KG1 (cell line): ENCODE data around the gene BICD1.
"Not testable (repeated sequence)": the region's sequence is repeated elsewhere in the genome, so short reads cannot be mapped to it uniquely, and the experiment has no call there.

Experiments used
- DNase-seq: peaks from one replicate; lab custom pipeline; 2025; lab: John Stamatoyannopoulos, UW

The BICD1 gene

DNA sequence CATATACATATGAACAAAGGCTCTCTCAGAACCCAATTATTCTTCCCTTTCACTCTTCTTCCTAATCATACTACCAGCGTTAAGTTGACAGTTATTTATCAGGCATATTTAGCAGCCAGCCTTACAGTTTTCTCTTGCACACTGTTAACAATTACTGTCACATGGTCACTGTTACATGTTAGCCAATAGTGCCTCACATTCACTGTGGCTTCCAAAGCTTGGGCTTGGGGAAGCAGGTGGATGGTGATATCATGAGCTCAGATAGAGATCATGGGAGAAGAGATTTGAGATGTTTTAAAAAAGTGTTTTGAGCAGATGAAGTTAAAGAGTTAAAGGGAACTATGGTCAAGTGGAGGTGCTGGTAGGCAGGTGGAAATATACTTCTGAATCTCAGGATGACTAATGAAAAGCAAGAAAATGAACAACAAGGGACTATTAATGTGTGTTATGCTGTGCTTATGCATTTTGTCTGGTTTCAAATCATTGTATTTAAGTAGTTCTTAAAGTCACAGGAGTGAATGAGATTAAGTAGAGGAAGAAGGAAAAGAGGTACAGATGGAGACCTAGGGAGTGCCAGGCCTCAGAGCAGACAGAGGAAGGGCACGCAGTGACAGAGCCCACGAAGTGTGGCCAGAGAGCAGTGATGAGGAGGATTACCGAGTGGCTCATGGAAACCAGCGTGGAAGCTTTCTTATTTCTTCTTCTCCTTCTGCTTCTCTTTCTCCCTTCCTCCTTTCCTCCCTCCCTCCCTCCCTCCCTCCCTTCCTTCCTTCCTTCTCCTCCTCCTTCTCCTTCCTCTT is 39.6 kb downstream of the BICD1 start:
- no peak for DNase-seq

DNA sequence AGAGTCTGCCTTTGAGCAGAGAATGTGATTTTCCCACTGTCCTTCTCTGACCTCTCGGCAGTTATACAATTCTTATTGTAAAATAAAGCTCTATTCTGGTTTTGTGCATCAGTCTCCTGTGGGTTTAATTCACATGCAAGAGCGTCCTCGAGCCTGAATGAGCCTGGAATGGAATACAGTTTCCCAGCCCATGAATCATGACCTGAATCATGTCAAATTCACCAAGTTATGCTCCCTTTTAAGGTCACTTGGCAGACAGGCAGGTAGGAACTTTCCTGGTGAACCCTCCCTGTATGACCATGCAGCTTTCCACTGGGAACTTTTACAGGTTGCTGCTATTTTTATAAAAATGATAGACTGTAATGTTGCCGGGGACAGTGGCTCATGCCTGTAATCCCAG is 41.7 kb downstream of the BICD1 start:
- no peak for DNase-seq

DNA sequence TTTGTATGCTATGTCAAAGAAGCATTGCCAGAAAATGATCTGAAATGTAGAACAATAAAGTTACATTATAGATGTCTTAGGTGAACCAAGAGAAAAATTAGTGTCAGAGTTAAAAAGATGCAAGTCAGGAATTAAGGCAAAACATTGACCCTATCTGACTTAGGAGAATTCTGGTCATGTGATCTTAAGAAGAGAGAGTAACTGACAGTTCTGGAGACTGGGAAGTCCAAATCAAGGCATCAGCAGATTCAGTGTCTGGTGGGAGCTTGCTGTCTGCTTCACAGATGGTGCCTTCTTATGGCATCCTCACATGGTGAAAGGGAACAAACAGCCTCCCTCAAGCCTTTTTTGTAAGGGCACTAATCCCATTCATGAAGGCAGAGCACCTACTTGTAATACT is 42.8 kb downstream of the BICD1 start:
- no peak for DNase-seq

DNA sequence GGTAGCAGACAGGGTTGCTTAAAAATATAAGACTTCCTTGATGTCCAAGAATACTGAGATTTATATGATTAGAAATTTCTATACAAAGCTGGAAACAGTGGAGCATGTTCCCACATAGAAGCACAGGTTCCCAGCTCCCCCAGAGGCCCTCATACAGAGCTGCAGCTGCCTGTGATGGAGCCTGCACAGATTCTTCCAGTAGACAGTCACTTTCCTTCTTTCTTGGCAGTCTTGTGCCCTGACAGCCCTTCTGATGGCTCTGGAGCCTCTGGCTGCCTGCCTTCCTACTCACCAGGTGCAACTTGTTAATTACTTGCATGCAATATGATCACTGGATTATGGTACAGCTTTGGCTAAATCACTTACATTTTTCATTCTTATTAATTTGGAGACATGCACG is 44.4 kb downstream of the BICD1 start:
- DNase-seq: no peak

DNA sequence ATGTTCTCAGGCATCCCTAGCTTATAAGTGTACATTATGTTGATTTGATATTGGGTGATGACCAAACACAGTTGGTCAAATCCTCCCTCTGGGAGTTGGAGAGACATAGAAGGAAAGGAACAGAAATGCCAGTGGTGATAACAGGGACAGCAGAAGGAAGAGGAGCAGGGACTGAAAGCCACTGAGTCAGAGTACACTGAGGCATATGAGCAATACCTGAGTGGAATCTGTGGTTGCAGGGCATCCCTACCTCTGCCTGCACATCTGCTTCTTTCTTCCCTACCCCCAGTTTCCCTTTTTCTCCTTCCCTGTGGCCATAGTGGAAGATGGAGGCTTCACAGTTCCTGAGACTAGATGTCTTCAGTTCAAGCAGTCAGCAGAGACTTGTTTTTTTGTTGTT is 44.9 kb downstream of the BICD1 start:
- DNase-seq: no peak

DNA sequence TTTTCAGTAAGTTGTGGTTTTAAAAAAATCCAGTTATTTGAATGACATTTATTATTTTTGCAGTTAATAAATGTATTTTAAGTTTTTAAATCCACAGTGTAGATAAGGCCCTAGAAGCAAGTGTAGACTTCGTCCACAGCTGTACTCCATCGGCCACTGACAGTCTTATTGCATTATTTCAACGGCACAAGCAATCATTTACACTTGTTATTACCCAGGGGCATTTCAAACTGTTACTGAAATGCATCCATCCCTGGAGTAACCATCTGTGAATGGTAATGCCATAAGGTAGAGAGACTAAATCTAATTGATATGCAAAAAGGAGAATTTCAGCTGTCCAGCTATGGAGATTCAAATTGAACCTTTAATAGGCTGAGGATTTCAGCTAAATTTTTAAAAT is 48.4 kb downstream of the BICD1 start:
- no peak for DNase-seq

DNA sequence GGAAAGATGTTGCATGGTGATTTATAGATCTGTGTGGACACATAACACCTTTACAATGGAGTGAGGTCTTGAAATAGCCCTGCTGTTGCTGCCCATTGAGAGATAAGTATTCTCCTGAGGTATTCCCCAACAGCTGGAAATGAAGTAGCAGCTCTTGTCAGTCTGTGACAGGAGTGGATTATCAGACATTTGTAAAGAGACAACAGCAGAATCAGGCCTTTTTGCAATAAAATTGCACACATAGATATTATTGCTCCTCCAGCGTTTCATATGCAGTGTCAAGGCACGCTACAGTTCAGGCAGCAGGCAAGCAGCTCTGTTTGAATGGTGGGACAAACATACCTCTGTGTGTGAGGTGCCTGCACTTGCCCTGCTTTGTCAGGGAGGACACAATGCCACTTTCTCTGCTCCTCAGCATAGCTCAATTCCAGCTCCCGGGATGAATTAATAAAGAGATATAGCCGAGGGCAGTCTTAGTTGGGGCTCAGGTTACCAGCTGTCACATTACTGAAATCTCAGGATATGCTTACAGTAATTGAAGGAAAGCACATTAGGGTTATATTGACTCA is 49.4 kb downstream of the BICD1 start:
- DNase-seq: no peak

DNA sequence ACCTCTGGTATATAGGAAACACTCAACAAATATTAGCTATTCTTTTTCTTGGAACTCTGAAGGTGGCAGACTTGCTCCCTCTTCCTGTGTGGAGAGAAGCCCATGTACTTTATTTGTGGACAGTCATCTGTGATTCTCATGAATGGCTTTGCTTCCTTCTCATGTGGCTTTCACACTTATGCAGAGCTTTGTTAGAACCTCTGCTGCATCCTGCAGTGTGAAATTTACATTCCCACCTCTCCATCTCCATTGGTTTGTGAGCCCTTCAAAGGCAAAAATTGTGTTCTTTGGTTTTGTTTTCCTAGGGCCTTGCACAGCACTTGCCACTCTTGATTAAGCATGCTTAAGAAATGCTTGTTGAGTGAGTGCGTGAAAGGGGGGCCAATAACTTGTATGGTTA is 51.9 kb downstream of the BICD1 start:
- DNase-seq: no peak

DNA sequence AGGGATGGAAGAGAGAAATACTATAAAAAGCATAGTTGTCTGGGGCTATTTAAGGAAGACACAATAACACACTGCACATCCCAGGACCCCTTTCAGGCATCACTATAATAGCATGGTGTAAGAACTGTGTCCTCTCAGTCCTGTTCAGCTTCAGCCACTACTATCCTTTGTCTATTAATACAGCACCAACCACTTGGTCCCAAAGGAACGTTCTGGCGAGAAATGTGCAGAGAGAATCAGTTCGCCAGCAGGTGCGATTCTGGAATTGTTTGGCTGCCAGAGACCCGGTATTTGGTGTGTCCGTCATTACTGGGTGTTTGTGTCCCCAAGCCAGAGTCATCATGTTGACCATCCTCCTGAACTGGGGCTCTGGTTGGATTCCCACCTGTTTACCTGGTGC is 52.7 kb downstream of the BICD1 start:
- no peak for DNase-seq

DNA sequence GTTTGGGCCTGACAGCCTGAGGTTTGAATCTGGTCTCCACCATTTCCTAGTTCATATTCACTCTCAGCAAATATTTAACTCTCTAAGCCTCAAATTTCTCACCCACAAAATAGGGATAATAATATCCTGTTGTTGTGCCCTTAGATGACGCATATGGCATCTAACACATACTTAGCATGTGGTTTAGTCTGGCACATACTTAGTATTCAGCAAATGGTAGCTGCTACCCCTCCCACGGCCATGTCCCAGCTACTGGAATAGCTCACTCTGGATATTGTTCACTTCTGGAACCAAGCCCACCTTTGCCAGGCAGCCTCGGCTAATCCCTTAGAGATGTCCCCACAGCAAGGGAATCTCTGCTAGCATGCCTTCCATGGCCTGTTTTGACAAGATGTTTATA is 53.3 kb downstream of the BICD1 start:
- no peak for DNase-seq

DNA sequence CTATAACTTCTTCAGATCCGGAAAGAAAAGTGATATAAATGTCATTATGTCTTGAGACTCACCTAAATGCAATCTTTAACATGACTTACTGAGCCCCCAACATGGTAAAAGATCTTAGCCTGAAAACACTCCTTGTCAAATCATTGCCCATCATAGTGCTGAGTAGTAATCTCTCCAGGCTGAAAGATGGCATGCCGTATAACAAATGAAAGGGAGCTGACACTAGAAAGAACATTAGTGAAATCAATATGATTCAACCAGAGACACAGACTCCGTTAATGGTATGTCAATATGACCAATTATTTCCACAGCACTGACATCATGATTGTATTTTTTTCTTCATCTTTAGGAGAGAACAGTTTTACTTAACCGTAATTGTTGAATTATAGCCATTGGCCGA is 54.4 kb downstream of the BICD1 start:
- DNase-seq: no peak

DNA sequence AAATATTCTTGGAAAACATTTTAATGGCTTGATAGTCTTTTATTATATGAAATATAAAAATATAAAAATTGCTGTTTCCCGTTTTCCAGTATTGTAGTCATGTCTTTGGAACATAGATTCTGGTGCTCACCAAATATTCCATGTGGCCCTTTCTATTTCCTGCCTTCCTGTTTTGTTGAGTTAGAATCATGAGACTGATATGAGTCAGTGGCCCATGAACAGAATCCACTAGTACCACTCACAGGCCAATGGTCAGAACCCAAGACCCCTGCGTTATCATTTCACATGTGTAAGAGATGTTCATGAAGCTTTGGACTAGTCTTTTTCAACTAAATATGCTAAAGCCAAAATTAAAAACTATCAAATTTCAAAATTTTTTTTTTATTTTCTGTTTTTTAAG is 56.9 kb downstream of the BICD1 start:
- DNase-seq: no peak

DNA sequence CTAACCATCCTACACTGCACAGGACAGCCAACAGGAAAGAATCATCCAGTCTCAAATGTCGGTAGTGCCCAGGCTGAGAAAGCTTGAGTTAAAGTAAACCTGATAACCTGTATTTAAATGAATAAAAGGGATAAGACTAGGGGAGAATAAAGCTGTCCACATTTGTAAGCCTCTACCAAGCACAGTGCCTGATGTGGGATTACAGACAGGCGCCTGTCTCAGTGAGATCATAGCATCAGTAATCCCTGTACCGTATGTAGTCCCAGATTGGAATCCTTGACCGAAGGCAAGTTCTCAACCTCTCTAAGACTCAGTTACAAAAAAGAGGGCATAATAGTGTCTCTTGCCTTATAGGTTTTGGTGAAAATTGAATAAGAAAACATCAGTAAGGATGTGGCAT is 59.9 kb downstream of the BICD1 start:
- DNase-seq: no peak

DNA sequence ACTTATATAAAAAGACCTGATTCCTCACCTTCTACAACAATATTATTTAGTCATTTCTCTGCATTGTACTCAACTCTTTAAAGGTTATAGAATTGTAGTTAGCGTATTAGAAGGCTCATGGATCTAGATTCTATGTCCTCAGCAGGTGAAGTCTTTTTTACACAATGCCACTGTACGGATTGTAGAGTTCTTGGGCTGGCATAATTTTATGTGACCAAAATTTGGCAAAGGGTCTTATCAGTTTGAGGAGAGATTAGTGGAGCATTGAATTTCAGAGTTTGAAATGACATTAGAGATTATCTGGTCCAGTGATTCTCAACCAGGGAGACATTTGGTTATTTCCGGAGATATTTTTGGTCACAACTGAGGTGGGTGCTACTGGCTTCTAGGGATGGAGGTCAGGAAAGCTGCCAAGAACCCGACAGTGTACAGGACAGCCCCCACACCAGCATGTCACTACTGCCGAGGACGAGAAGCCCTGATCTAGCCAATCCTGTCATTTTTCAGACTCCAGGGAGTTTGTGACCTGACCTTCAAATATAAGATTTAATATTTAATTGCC is 63.9 kb downstream of the BICD1 start:
- DNase-seq: no peak

DNA sequence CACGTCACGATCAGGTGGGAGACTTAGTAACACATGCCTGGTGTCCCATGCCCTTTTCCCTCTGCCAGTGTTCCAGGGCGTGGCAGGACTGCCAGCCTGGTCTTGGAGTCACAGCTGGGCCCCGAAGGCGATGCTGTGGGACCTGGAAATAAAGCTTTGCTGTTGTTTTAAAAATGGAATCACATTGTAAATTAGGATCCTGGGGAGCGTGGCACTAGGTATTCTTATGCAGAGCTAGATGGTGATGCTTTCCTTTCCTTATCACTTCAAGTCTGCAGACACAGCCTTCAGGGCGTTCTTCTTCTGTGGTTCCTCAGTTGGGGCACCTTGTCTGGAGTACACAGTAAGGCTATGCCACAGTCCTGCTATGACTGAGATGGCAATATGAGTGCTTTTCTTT is 64.6 kb downstream of the BICD1 start:
- DNase-seq: no peak

DNA sequence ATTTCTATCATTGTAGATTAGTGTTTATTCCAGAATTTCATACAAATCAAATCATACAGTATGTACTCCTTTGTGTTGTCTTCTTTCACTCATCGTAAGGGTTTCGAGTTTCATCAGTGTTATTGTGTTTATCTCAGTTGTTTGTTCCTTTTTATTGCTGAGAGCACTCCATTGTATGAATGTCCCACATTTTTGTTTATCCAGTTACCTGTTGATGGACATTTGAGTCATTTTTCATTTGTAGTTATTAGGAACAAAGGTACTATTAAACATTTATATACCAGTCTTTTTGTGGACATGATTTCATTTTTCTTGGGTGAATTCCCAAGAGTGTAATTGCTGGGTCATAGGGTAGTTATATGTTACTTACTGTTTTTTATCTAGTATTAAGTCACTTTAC is 70.0 kb downstream of the BICD1 start:
- DNase-seq: no peak

DNA sequence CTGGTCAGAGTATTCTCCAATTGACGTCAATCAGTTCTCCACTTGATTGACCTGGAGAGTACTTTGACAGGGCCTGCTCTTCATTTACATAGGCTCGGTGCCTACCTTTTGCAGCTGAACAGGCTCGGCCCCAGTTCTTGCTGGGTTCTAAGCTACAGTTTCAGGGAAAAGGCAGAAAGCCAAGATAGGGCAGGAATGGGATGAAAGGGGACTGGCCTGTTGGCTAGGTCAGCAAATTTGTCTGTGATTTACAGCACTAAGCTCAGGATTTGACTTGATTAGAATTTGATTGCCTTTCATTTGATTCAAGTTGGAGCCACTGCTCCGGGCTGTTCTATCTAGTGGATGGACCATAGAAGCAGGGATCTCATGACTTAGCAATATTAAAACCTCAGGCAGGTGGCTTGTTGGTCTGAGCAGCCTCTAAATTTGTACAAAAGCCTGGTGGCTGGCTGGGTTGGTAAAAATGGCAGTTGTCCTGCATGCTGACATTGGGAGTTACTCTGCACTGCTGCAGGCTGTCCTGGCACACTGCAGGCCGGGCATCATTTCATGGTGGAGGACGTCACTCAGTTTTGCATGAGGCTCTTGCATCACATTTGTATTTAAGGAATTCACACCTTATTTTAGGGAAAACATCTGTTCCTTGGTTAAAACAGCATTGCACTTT is 71.8 kb downstream of the BICD1 start:
- no peak for DNase-seq

DNA sequence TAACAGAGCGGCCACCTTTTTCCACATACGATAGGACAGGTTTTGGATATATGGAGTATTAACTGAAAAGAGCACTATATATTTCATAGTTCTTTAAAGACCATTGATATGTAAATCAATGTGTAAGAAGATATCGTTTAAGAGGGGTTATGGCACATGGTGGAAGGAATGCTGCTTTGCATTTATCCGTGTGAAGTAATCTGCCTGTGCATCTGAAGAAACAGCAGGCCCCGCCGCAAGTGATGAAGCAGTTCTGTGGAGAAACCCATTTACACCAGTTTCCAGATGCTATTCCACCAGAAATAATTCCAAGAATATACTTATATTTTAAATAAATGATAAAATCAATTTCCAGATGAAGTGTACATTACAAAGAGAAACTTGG is 72.4 kb downstream of the BICD1 start:
- DNase-seq: no peak

DNA sequence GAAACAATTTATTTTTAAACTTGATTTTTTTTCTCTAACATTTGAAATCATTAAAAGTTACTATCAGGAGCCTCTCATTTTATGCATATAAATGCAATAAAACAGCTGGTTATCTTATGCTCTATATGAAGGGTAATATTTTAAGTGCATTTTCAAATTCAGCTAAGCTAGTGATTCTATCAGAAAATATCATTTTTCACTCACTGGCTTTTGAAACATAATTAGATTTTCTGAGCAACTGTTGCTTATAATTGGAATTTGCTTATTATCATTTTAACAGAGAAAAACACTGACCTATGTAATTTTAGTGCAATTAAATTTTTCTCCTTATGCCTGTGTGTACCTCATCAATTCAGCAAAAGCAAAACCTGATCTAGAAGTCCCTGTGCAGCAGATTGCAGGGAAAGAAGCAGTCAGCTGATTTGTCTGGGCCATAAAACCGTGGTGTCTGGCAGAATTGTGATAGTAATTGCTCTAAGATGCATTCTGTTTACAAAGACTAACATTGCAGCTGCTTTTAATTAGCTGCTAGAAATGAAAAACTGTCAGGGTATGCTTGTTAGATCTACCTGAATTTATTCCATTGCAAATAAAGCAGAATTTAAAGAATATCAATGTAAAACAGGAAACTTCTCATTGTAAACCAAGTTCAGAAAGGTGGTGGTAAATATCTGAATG is 75.0 kb downstream of the BICD1 start:
- DNase-seq: no peak

DNA sequence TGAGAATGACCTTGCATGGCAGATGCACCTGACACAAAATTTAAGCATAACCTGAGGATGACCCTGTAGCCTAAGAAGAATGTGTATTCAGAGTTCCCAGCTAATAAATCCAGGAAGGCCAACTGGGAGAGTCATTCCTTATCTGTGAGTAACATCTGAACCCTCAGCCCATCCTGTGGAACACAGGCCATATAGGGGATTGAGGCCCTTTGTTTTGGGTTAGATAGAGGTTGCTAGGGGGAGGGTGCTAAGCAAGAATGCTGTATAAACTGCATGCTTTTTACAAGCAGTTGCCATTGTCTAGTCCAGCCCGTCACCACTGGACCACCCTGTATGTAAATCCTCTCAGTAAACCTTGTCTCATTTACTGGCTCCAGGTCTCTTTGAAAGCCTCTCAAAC is 77.0 kb downstream of the BICD1 start:
- no peak for DNase-seq

DNA sequence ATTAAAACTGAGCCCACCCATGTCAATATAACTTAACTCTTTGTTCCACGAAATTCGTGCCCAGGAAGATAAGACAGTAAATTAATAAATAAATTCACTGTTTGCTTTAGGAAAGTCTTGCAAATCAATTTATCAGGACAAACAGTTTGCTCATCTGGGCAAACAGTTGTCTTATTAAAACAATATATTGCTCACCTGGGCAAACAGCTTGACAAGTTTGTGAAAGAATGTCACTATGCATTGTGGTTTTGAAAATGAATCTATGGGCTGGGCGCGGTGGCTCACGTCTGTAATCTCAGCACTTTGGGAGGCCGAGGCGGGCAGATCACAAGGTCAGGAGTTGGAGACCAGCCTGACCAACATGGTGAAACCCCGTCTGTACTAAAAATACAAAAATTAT is 80.5 kb downstream of the BICD1 start:
- DNase-seq: not testable (repeated sequence)

DNA sequence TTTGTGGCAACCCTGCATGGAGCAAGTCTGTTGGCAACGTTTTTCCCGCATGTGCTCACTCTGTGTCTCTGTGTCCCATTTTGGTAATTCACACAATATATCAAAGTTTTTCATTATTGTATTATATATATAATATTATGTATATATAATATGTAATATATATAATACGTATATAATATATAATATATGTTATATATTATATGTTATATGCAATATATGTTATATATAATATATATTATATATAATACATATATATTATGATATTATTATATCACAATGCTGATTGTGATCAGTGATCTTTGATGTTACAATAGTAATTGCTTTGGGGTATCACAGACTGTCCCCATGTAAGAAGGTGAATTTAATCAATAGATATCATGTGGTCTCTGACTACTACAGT is 84.8 kb downstream of the BICD1 start:
- DNase-seq: no peak
